ENCODE data around the gene RAB40C.

The RAB40C gene

GRCh38 chr16:666572-666971 lies 76.7 kb downstream of the RAB40C start:
- in situ Hi-C loops (cut with MboI; ENCODE audit: low sequenced_read_pairs), result no loop called here

- in situ Hi-C loops (cut with MboI; ENCODE audit: low sequenced_read_pairs), result no loop called here
Measured at GRCh38 chr16:667113-667779, 77.4 kb downstream of the RAB40C start.

- in situ Hi-C loops (cut with MboI; ENCODE audit: low sequenced_read_pairs), result no loop called here
Measured at GRCh38 chr16:667780-668518, 78.1 kb downstream of the RAB40C start, which contains the start of gene RHOT2. RHOT2 (plus strand) TSS chr16:668132; CDS start chr16:668200, 68 bp downstream.

- in situ Hi-C loops (cut with MboI; ENCODE audit: low sequenced_read_pairs), result no loop called here
Measured at GRCh38 chr16:668519-669171, 78.8 kb downstream of the RAB40C start.

GRCh38 chr16:669666-670065 lies 79.8 kb downstream of the RAB40C start:
- in situ Hi-C loops (cut with MboI; ENCODE audit: low sequenced_read_pairs), result no loop called here

GRCh38 chr16:670485-671352 lies 80.9 kb downstream of the RAB40C start:
- in situ Hi-C loops (cut with MboI; ENCODE audit: low sequenced_read_pairs), result no loop called here

- in situ Hi-C loops (cut with MboI; ENCODE audit: low sequenced_read_pairs), result no loop called here
Measured at GRCh38 chr16:671353-672131, 81.7 kb downstream of the RAB40C start.

GRCh38 chr16:672371-672770 lies 82.5 kb downstream of the RAB40C start:
- in situ Hi-C loops (cut with MboI; ENCODE audit: low sequenced_read_pairs), result no loop called here

- in situ Hi-C loops (cut with MboI; ENCODE audit: low sequenced_read_pairs), result no loop called here
Measured at GRCh38 chr16:672851-673250, 83.0 kb downstream of the RAB40C start.

- in situ Hi-C loops (cut with MboI; ENCODE audit: low sequenced_read_pairs), result no loop called here
Measured at GRCh38 chr16:673399-673991, 83.6 kb downstream of the RAB40C start.

- in situ Hi-C loops (cut with MboI; ENCODE audit: low sequenced_read_pairs), result no loop called here
Measured at GRCh38 chr16:674214-674881, 84.5 kb downstream of the RAB40C start.

GRCh38 chr16:674968-675883 lies 85.4 kb downstream of the RAB40C start, which contains the start of gene RHBDL1:
RHBDL1 (plus strand) TSS chr16:675671; CDS start chr16:675791, 120 bp downstream.
- in situ Hi-C loops (cut with MboI; ENCODE audit: low sequenced_read_pairs), result no loop called here

GRCh38 chr16:675884-676564 lies 86.2 kb downstream of the RAB40C start:
- in situ Hi-C loops (cut with MboI; ENCODE audit: low sequenced_read_pairs), result no loop called here

- in situ Hi-C loops (cut with MboI; ENCODE audit: low sequenced_read_pairs), result no loop called here
Measured at GRCh38 chr16:676565-676902, 86.7 kb downstream of the RAB40C start.

GRCh38 chr16:676913-677312 lies 87.0 kb downstream of the RAB40C start:
- in situ Hi-C loops (cut with MboI; ENCODE audit: low sequenced_read_pairs), result no loop called here

GRCh38 chr16:677316-678190 lies 87.7 kb downstream of the RAB40C start:
- in situ Hi-C loops (cut with MboI; ENCODE audit: low sequenced_read_pairs), result no loop called here
